Dermis blood vessel endothelial cell (primary cell): ENCODE data around the gene CHMP6. TPM values are rescaled to one million over a fixed set of nuclear protein-coding genes. Genes with fewer than 3 reads are reported as not detected.

Experiments used
- DNase-seq: peaks from one replicate; pipeline ENCODE4 v3.0.0; 2010
- total RNA-seq: library from RNA; depleted of rRNA; stranded (reverse); fragments of >200 nt; gene quantifications from 2 replicates; pipeline ENCODE4 v1.2.3, GENCODE V29; 2014

CHMP6 gene
- total RNA-seq, 1 donor from 2014 or later, result 19.2 TPM

- DNase-seq, result no peak
These were observed 35.1 kb upstream of the CHMP6 start for GRCh38 chr17:80956321-80957190.

GRCh38 chr17:80957461-80957941 lies 34.1 kb upstream of the CHMP6 start:
- no peak for DNase-seq

GRCh38 chr17:80959330-80960036 lies 32.2 kb upstream of the CHMP6 start:
- no peak for DNase-seq

- no peak for DNase-seq
These were observed 31.4 kb upstream of the CHMP6 start for GRCh38 chr17:80960037-80960796.

- DNase-seq, result no peak
These were observed 30.7 kb upstream of the CHMP6 start for GRCh38 chr17:80960797-80961452.

- no peak for DNase-seq
These were observed 29.9 kb upstream of the CHMP6 start for GRCh38 chr17:80961541-80962330.

GRCh38 chr17:80962356-80963329 lies 29.0 kb upstream of the CHMP6 start:
- no peak for DNase-seq

GRCh38 chr17:80963812-80964543 lies 27.7 kb upstream of the CHMP6 start:
- DNase-seq, result no peak

- DNase-seq, result no peak
These were observed 27.1 kb upstream of the CHMP6 start for GRCh38 chr17:80964544-80964856.

GRCh38 chr17:80964859-80965580 lies 26.6 kb upstream of the CHMP6 start:
- DNase-seq, result no peak

GRCh38 chr17:80965606-80966005 lies 26.0 kb upstream of the CHMP6 start:
- no peak for DNase-seq

- no peak for DNase-seq
These were observed 24.2 kb upstream of the CHMP6 start for GRCh38 chr17:80967404-80967872.

GRCh38 chr17:80968602-80969029 lies 23.0 kb upstream of the CHMP6 start:
- peak; percentile 60 for DNase-seq

GRCh38 chr17:80969030-80969673 lies 22.5 kb upstream of the CHMP6 start:
- no peak for DNase-seq

GRCh38 chr17:80969674-80970043 lies 22.0 kb upstream of the CHMP6 start:
- DNase-seq, result no peak

- DNase-seq, result peak; percentile 54
These were observed 21.4 kb upstream of the CHMP6 start for GRCh38 chr17:80970044-80970761.
